Measurements from ENCODE around the gene RAB8B. TPM values are rescaled to one million over a fixed set of nuclear protein-coding genes. Genes with fewer than 3 reads are reported as not detected.

Gene RAB8B
- total RNA-seq, 4 donors from 2014 or later, result 24.9 to 93.8 (median 56.0) TPM

- no peak for TF ChIP-seq CTCF (IDR thresholded peaks at IDR 0.05; ENCODE audit: low read depth)
Measured at GRCh38 chr15:63185206-63185605, 4.2 kb upstream of the RAB8B start.

GRCh38 chr15:63186065-63186464, 3.3 kb upstream of the RAB8B start:
- TF ChIP-seq CTCF (IDR thresholded peaks at IDR 0.05; ENCODE audit: low read depth), result no peak

DNA sequence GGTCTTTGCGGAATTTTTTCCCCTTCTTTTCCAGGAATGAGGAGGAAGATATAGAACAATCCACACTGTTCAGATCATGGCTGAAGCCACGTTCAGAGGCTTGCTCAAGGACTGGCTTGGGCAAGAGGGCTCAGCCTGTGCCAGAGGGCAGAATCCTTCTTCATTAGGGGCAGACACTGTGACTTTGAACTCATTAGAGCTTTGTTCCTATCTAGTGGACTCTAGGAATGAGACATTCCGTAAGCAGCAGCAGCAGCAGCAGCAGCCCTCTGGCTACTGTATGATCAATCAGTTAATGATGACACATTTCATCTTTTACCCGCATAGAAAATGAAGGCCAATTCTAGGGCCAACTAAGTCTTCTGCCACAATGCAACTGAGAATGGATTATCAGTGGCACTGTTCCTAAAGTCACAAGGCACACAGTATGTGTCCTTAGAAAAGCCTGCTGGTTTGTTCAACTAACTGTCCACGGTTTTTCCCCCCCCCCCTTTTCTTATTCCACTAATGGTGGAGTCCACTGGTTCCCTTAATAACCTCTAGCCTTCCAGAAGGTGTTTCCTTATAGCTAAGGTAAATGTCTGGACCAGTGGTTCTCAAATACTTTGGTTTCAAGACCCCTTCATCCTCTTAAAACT, 1.7 kb upstream of the RAB8B start:
- TF ChIP-seq CTCF (IDR thresholded peaks at IDR 0.05; ENCODE audit: low read depth), result no peak

GRCh38 chr15:63188247-63188925, 1.0 kb upstream of the RAB8B start:
- TF ChIP-seq CTCF (IDR thresholded peaks at IDR 0.05; ENCODE audit: low read depth), result no peak

- no peak for TF ChIP-seq CTCF (IDR thresholded peaks at IDR 0.05; ENCODE audit: low read depth)
Measured at GRCh38 chr15:63189941-63190768, 749 bp downstream of the RAB8B start.

DNA sequence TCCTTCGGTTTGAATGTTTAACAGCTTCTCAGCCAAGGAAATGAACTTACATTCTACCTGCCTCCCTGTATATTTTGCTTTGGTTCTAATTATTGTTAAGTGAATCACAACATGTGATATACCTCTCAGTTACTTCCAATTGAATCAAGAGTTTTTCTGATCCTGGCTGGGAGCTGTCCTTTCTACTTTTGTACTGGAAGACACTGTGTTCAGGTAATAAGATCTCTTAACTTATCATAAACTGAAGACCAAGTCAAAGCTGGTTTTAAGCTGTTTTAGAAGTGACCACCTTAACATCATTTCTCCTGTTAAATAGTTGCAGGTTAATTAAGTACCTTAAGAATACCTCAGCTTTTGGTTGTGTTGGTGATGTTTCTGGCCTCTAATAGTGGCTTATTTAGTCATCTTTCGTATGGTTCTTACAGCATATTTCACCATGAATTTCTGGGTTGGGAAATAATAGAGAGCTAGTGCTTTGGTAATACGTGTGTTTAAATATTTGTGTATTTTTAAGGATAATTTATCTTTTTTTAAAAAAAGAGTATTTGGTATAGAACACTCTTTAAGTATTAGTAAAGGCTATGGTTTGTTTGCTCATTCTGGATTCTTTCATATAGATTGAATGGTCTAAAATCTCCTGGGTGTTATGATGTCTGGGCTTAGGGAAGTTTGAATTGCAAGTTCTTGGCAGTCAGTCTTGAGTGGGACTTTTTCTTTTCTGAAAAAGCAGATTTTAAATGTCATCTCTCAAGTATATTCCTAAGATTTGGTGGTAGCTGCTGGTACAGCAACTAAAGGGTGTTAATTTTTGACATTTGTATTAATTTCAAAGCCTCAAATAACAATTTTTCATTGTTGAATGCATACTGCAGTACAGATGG, 1.6 kb downstream of the RAB8B start:
- TF ChIP-seq CTCF (IDR thresholded peaks at IDR 0.05; ENCODE audit: low read depth), result no peak

All from subcutaneous adipose tissue (tissue), 4 donors.